ENCODE data around the gene IRAK1.

- no peak for TF ChIP-seq POLR2AphosphoS5 (IDR thresholded peaks at IDR 0.05; ENCODE audit: low read depth, low read length)
- TF ChIP-seq POLR2A (IDR thresholded peaks at IDR 0.05; ENCODE audit: low read depth, low read length): no peak
These were observed 19.7 kb downstream of the IRAK1 start for GRCh38 chrX:154000051-154000450.
